Neural crest cell (in vitro differentiated cells): ENCODE results near the gene MUC5B. TPM values are rescaled to one million over a fixed set of nuclear protein-coding genes. Genes with fewer than 3 reads are reported as not detected.

Experiments used
- DNase-seq: peaks from one replicate; pipeline ENCODE4 v3.0.0; 2021; ENCODE audit warnings: low read depth, mixed read lengths, low spot score
- H3K27ac Mint-ChIP-seq: one replicate; pipeline ENCODE4 v1.8.0; 2021; ENCODE audit warnings: mild to moderate bottlenecking, mixed read lengths; ENCODE audit not compliant: unreplicated experiment
- H3K27me3 Mint-ChIP-seq: 2 replicates; pipeline ENCODE4 v1.8.0; 2021; ENCODE audit warnings: low read depth, mild to moderate bottlenecking, mixed read lengths
- H3K36me3 Mint-ChIP-seq: 2 replicates; pipeline ENCODE4 v1.8.0; 2021; ENCODE audit warnings: low read depth, mild to moderate bottlenecking, mixed read lengths
- H3K4me1 Mint-ChIP-seq: 2 replicates; pipeline ENCODE4 v1.8.0; 2021; ENCODE audit warnings: mixed read lengths
- H3K4me3 Mint-ChIP-seq: one replicate; pipeline ENCODE4 v1.8.0; 2021; ENCODE audit warnings: mild to moderate bottlenecking, mixed read lengths
- H3K9me3 Mint-ChIP-seq: 2 replicates; pipeline ENCODE4 v1.8.0; 2021; ENCODE audit warnings: mixed read lengths
- CTCF ChIP-seq: fragments of 200-600 bp; sonication (generic); conservative IDR thresholded peaks from 2 replicates; pipeline ENCODE4 v1.5.0; 2021; ENCODE audit warnings: antibody characterized with exemption, mild to moderate bottlenecking
- total RNA-seq: library from RNA; stranded (reverse); gene quantifications from 2 replicates; pipeline ENCODE4 v1.2.1, GENCODE V29; 2021

MUC5B gene
- total RNA-seq, 1 donor from 2014 or later, result 0.42 TPM

- Mint-ChIP-seq H3K27me3 (no peaks in the 10 kb centered on the region), H3K4me1 (peaks cover 9% of the 10 kb centered on the region), H3K27ac (no peak overlapping the region), H3K4me3 (no peak overlapping the region), H3K9me3 (no peaks in the 10 kb centered on the region), H3K36me3 (peaks cover 3% of the 10 kb centered on the region)
- no peak for DNase-seq
- TF ChIP-seq CTCF, result no peak
These were observed 73.4 kb downstream of the MUC5B start for GRCh38 chr11:1296287-1296686.

DNA sequence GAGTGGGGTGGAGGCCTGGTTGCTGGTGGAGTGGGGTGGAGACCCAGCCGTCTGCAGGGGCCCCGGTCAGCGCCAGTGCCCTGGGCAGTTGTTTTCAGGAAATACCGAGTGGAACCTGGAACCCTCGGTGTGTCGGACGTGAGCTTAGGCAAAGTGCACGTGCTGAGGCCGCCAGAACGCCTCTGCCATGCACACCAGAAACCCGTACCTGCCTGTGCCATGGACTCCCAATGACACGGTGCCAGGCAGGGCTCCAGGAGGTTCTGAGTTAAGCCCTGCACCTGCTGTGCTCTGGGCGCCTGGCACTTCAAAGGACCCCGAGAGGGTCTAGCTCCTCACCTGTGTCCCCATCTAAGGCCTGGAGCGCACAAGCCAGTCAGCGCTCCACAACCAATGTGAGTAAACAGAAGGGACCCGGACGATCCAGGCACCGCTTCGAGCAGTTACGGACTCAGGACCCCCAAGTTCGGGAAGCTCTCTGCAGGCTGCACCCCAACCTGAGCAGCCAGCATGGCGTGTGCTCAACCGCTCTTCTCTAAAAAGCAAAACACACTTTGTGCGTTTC is 74.2 kb downstream of the MUC5B start:
- TF ChIP-seq CTCF, result no peak
- DNase-seq, result no peak
- H3K27ac Mint-ChIP-seq, result no peak overlapping the region
- no peaks in the 10 kb centered on the region for H3K9me3 Mint-ChIP-seq
- H3K27me3 Mint-ChIP-seq, result no peaks in the 10 kb centered on the region
- peaks cover 3% of the 10 kb centered on the region for H3K36me3 Mint-ChIP-seq
- H3K4me1 Mint-ChIP-seq, result peaks cover 12% of the 10 kb centered on the region
- no peak overlapping the region for H3K4me3 Mint-ChIP-seq

- DNase-seq, result no peak
- peaks cover 17% of the 10 kb centered on the region for H3K4me1 Mint-ChIP-seq
- no peaks in the 10 kb centered on the region for H3K36me3 Mint-ChIP-seq
- no peaks in the 10 kb centered on the region for H3K9me3 Mint-ChIP-seq
- peak overlapping the region; percentile 57 for H3K27ac Mint-ChIP-seq
- H3K27me3 Mint-ChIP-seq, result no peaks in the 10 kb centered on the region
- no peak for TF ChIP-seq CTCF
- no peak overlapping the region for H3K4me3 Mint-ChIP-seq
These were observed 75.0 kb downstream of the MUC5B start for GRCh38 chr11:1297576-1298473.

DNA sequence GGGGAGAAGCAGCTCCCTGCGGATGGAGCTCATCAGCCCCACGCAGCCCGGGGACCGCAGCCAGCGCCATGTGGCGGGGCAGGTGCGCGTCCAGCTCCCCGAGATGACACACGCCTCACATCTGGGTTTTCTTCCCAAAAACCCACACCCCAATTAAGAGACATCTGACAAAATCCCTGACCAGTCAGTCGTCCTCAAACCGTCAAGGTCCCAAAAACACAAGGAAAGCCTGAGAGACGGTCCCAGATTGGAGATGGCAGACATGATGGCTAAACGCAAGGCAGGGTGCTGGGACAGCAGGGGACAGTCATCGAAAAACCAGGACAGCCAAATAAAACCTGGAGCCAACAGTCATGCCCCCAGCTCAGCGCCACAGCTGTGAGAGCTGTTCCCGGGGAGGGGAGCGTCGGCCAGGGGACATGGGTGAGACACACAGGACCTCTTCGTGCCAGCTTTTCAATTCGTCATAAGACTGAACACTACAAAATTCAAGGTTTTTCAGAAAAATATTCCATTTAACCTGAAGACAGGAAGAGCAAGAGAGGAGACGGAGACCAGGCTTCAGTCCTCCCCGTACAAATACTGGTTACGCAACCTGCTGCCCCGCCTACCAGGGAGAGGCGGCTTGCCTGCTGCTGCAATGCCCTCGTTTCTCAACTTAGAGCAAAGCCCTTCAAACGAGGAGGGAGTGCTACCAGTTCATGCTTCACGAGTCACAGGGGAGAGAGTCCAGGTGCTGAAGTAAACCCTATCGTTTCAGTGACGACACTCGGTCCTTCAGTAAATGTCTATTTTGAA is 76.0 kb downstream of the MUC5B start:
- Mint-ChIP-seq H3K4me3 (no peak overlapping the region), H3K9me3 (no peaks in the 10 kb centered on the region), H3K27me3 (no peaks in the 10 kb centered on the region), H3K4me1 (peaks cover 25% of the 10 kb centered on the region), H3K36me3 (no peaks in the 10 kb centered on the region), H3K27ac (no peak overlapping the region)
- TF ChIP-seq CTCF, result no peak
- DNase-seq, result no peak

- no peak for DNase-seq
- Mint-ChIP-seq H3K27ac (no peak overlapping the region), H3K9me3 (no peaks in the 10 kb centered on the region), H3K4me3 (no peak overlapping the region), H3K27me3 (no peaks in the 10 kb centered on the region), H3K4me1 (peaks cover 25% of the 10 kb centered on the region), H3K36me3 (no peaks in the 10 kb centered on the region)
- no peak for TF ChIP-seq CTCF
These were observed 76.8 kb downstream of the MUC5B start for GRCh38 chr11:1299621-1300020.
